GF-D8 (cell line): ENCODE measurements around the gene ADCY7.
A peak's percentile ranks its signal among the peaks of the same experiment; 100 is the strongest.

ENCODE experiments used
- DNase-seq: peaks from one replicate; lab custom pipeline; 2025; lab: John Stamatoyannopoulos, UW

The ADCY7 gene

GRCh38 chr16:50267651-50268050 lies 1.3 kb downstream of the ADCY7 start:
- DNase-seq = no peak

GRCh38 chr16:50268352-50268751 lies 2.0 kb downstream of the ADCY7 start:
- no peak for DNase-seq

- no peak for DNase-seq
Observed at GRCh38 chr16:50269061-50269705, 2.8 kb downstream of the ADCY7 start.

- DNase-seq = no peak
Observed at GRCh38 chr16:50269769-50270509, 3.6 kb downstream of the ADCY7 start.

GRCh38 chr16:50270510-50271147 lies 4.3 kb downstream of the ADCY7 start:
- DNase-seq = no peak

- no peak for DNase-seq
Observed at GRCh38 chr16:50271148-50272041, 5.0 kb downstream of the ADCY7 start.

GRCh38 chr16:50272111-50272571 lies 5.8 kb downstream of the ADCY7 start:
- no peak for DNase-seq

GRCh38 chr16:50272687-50273381 lies 6.5 kb downstream of the ADCY7 start:
- no peak for DNase-seq

GRCh38 chr16:50273382-50273690 lies 7.0 kb downstream of the ADCY7 start:
- no peak for DNase-seq

- DNase-seq = peak; percentile 20
Observed at GRCh38 chr16:50273888-50274325, 7.6 kb downstream of the ADCY7 start.

GRCh38 chr16:50274326-50275097 lies 8.2 kb downstream of the ADCY7 start:
- no peak for DNase-seq

- no peak for DNase-seq
Observed at GRCh38 chr16:50275098-50275415, 8.7 kb downstream of the ADCY7 start.

GRCh38 chr16:50275428-50276325 lies 9.3 kb downstream of the ADCY7 start:
- DNase-seq = no peak

- no peak for DNase-seq
Observed at GRCh38 chr16:50276326-50276640, 9.9 kb downstream of the ADCY7 start.

- no peak for DNase-seq
Observed at GRCh38 chr16:50276801-50277555, 10.6 kb downstream of the ADCY7 start.

- DNase-seq = no peak
Observed at GRCh38 chr16:50278251-50278650, 11.9 kb downstream of the ADCY7 start.

GRCh38 chr16:50279504-50279865 lies 13.1 kb downstream of the ADCY7 start:
- no peak for DNase-seq

- DNase-seq = no peak
Observed at GRCh38 chr16:50280932-50281331, 14.6 kb downstream of the ADCY7 start.

- DNase-seq = no peak
Observed at GRCh38 chr16:50281391-50282009, 15.1 kb downstream of the ADCY7 start.
